Lower lobe of right lung (tissue), 2 donors: ENCODE results near the gene MYRF. TPM values are rescaled to one million over a fixed set of nuclear protein-coding genes. Genes with fewer than 3 reads are reported as not detected.

Experiments
- ATAC-seq, 2 donors: fragments of 200-7000 bp; cut with Tn5 transposase; one replicate each; pipeline ENCODE4 v1.9.1; 2020 to 2022; ENCODE audit warnings: mild to moderate bottlenecking in 2 of 2, moderate library complexity in 2 of 2
- DNase-seq: peaks from one replicate; pipeline ENCODE4 v3.0.0-alpha.2; 2020
- H3K27ac ChIP-seq: fragments of 200-600 bp; one replicate; pipeline ENCODE4 v1.8.0; 2022
- H3K27me3 ChIP-seq: fragments of 200-600 bp; one replicate; pipeline ENCODE4 v1.8.0; 2022; ENCODE audit warnings: low read depth
- H3K36me3 ChIP-seq: fragments of 200-600 bp; one replicate; pipeline ENCODE4 v1.8.0; 2022; ENCODE audit warnings: mild to moderate bottlenecking
- H3K4me1 ChIP-seq: fragments of 200-600 bp; one replicate; pipeline ENCODE4 v1.8.0; 2022
- H3K4me3 ChIP-seq: fragments of 200-600 bp; one replicate; pipeline ENCODE4 v1.8.0; 2022; ENCODE audit warnings: mild to moderate bottlenecking
- H3K9me3 ChIP-seq: fragments of 200-600 bp; one replicate; pipeline ENCODE4 v1.8.0; 2022
- intact Hi-C: fragments of 100-400 bp; cut with DNase I; formaldehyde crosslinking; loops from one replicate; pipeline ENCODE4 v1.11.0; 2022
- total RNA-seq: library from RNA; stranded (reverse); fragmentation: NEBNext Ultra II Directional; extraction: Animal tissue kit (Norgen Biotek cat#: 25700); gene quantifications from one replicate; pipeline ENCODE4 v1.2.1, GENCODE V29; 2021
- TF ChIP-seq, protein P1 (sequence below): fragments of 200-600 bp; IDR thresholded peaks from one replicate; pipeline ENCODE4 v1.8.0; 2022; ENCODE audit warnings: antibody characterized with exemption, mild to moderate bottlenecking
- donor health status: DM: no; HTN: yes; CAD: no; lungs with severe emphysema.

Gene MYRF
- total RNA-seq, 1 donor from 2014 or later: 37.9 TPM

GRCh38 chr11:61805146-61805545 lies 52.7 kb downstream of the MYRF start:
- ATAC-seq: no peak
- H3K27me3 ChIP-seq: no peaks in the 10 kb centered on the region
- H3K4me3 ChIP-seq: no peak overlapping the region
- H3K4me1 ChIP-seq: no peaks in the 10 kb centered on the region
- no peaks in the 10 kb centered on the region for H3K9me3 ChIP-seq
- no peak for DNase-seq
- peaks cover 83% of the 10 kb centered on the region for H3K36me3 ChIP-seq
- no peak overlapping the region for H3K27ac ChIP-seq
- TF ChIP-seq, protein P1, sequence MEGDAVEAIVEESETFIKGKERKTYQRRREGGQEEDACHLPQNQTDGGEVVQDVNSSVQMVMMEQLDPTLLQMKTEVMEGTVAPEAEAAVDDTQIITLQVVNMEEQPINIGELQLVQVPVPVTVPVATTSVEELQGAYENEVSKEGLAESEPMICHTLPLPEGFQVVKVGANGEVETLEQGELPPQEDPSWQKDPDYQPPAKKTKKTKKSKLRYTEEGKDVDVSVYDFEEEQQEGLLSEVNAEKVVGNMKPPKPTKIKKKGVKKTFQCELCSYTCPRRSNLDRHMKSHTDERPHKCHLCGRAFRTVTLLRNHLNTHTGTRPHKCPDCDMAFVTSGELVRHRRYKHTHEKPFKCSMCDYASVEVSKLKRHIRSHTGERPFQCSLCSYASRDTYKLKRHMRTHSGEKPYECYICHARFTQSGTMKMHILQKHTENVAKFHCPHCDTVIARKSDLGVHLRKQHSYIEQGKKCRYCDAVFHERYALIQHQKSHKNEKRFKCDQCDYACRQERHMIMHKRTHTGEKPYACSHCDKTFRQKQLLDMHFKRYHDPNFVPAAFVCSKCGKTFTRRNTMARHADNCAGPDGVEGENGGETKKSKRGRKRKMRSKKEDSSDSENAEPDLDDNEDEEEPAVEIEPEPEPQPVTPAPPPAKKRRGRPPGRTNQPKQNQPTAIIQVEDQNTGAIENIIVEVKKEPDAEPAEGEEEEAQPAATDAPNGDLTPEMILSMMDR: no peak
- intact Hi-C loops: no loop called here

GRCh38 chr11:61806785-61807184 lies 54.3 kb downstream of the MYRF start:
- Histone ChIP-seq H3K27ac (no peak overlapping the region), H3K27me3 (no peaks in the 10 kb centered on the region), H3K36me3 (peaks cover 91% of the 10 kb centered on the region), H3K4me3 (no peak overlapping the region), H3K9me3 (no peaks in the 10 kb centered on the region), H3K4me1 (no peaks in the 10 kb centered on the region)
- TF ChIP-seq, protein P1: no peak
- DNase-seq (no peak), ATAC-seq (no peak)
- intact Hi-C loops: no loop called here

GRCh38 chr11:61810671-61811175 lies 58.3 kb downstream of the MYRF start:
- DNase-seq (no peak), ATAC-seq (no peak)
- peaks cover 65% of the 10 kb centered on the region for H3K36me3 ChIP-seq
- no peaks in the 10 kb centered on the region for H3K27me3 ChIP-seq
- no peaks in the 10 kb centered on the region for H3K9me3 ChIP-seq
- TF ChIP-seq, protein P1: no peak
- H3K27ac ChIP-seq: no peak overlapping the region
- peaks cover 5% of the 10 kb centered on the region for H3K4me1 ChIP-seq
- intact Hi-C loops: no loop called here
- no peak overlapping the region for H3K4me3 ChIP-seq

DNA sequence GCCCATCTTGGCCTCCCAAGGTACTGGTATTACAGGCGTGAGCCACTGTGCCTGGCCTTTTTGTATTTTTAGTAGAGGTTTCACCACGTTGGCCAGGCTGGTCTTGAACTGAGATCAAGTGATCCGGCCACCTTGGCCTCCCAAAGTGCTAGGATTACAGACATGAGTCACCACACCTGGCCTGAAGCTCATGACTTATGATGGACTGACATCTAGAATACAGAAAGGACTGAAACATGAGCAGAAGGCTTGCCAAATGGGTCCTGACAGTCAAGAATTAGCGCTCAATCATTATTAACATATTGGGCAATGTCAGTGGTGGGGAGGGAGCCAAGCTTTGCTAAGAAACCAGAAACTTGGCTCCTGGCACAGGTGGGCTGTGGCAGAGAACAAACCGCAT lies 59.4 kb downstream of the MYRF start:
- Histone ChIP-seq H3K9me3 (no peaks in the 10 kb centered on the region), H3K36me3 (peaks cover 58% of the 10 kb centered on the region), H3K27me3 (no peaks in the 10 kb centered on the region), H3K4me1 (peaks cover 5% of the 10 kb centered on the region), H3K27ac (no peak overlapping the region), H3K4me3 (no peak overlapping the region)
- TF ChIP-seq, protein P1: no peak
- DNase-seq: no peak
- intact Hi-C loops: no loop called here
- no peak for ATAC-seq

DNA sequence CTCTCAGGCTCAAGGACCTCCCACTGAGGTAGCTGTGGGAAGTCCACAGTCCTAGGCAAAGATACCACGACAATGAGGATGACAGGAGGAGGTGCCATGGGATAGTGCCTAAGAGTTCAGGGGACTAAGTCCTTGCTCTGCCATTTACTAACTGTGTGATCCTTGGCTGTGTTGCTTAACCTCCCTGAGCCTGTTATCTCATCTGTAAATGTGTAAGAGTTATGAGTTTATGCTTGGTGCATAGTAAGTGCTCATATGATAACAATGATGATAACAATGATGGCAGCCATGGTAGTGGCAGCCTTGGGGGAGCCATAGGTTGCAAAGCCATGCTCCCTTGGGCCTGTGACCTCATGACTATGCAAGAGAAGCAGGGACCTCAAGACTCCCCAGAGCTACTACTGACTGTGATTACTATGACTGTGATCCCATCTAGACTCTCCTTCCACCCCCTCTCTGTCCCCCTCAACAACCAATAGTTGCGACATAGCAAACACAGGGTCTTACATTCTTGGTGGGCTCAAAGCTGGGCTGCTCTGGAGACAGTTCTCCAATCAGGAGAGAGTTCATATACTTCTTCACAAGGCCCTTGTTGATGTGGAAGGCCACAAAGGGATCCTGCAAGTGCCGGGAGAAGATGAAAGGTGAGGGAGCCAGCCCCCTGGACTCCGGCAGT lies 60.4 kb downstream of the MYRF start:
- TF ChIP-seq, protein P1: no peak
- H3K27ac ChIP-seq: no peak overlapping the region
- peaks cover 47% of the 10 kb centered on the region for H3K36me3 ChIP-seq
- ATAC-seq (no peak), DNase-seq (no peak)
- intact Hi-C loops: no loop called here
- H3K27me3 ChIP-seq: no peaks in the 10 kb centered on the region
- H3K4me1 ChIP-seq: peaks cover 12% of the 10 kb centered on the region
- H3K4me3 ChIP-seq: no peak overlapping the region
- no peaks in the 10 kb centered on the region for H3K9me3 ChIP-seq
